Pancreas (tissue), 10 donors: Measurements from ENCODE around the gene SLC43A3. TPM values are rescaled to one million over a fixed set of nuclear protein-coding genes. Genes with fewer than 3 reads are reported as not detected.

ENCODE experiments used
- ATAC-seq, 4 donors: fragments of 200-7000 bp; cut with Tn5 transposase; one replicate each; pipeline versions ENCODE4 v1.8.0 to v1.9.1; 2020; ENCODE audit warnings: mild to moderate bottlenecking in 4 of 4, moderate library complexity in 4 of 4
- DNase-seq, 6 donors: peaks; one replicate each; pipeline ENCODE4 v3.0.0-alpha.2; 2020
- FAIRE-seq: peaks from 2 replicates; lab custom pipeline; 2012; peaks lifted over from hg19 to GRCh38; lab: Jason Lieb, UNC
- H3K27ac ChIP-seq, 4 donors: fragments of 200-600 bp; sonication (generic); 1 replicate in 3 of 4; 2 replicates in 1 of 4; pipeline versions ENCODE4 v1.5.0 to v1.8.0; 2020
- H3K27me3 ChIP-seq, 4 donors: fragments of 200-600 bp; one replicate each; pipeline ENCODE4 v1.8.0; 2021
- H3K36me3 ChIP-seq, 3 donors: fragments of 200-600 bp; sonication (generic) in 1 of 3; one replicate each; pipeline versions ENCODE4 v1.5.0 to v1.8.0; 2020 to 2021
- H3K4me1 ChIP-seq, 3 donors: fragments of 200-600 bp; one replicate each; pipeline ENCODE4 v1.8.0; 2021
- H3K4me3 ChIP-seq, 4 donors: fragments of 200-600 bp; sonication (generic) in 2 of 4; one replicate each; pipeline versions ENCODE4 v1.5.0 to v1.8.0; 2020 to 2021
- H3K9me3 ChIP-seq, 4 donors: fragments of 200-600 bp; one replicate each; pipeline ENCODE4 v1.8.0; 2021
- WGBS, 2 donors: extraction: QIAGEN DNeasy Blood & Tissue Kit; methylation state at CpG; one replicate each; pipeline ENCODE4 v1.1.7; 2013; 5-methylcytosine and 5-hydroxymethylcytosine counted together
- intact Hi-C, 3 donors: fragments of 100-400 bp; cut with DNase I; formaldehyde crosslinking; loops; one replicate each; pipeline versions ENCODE4 v1.11.1 to v1.14.2; 2022
- polyA plus RNA-seq, 2 donors: library from polyadenylated mRNA; stranded (reverse); fragments of 200-250 nt; gene quantifications; one replicate each; pipeline ENCODE4 v1.2.3, GENCODE V29; 2013
- total RNA-seq, 6 donors: library from RNA; stranded (reverse); fragmentation: NEBNext Ultra II Directional in 4 of 6; extraction: Animal tissue kit (Norgen Biotek cat#: 25700) in 4 of 6; gene quantifications; one replicate each; pipeline versions ENCODE4 v1.2.1 to v1.2.4, GENCODE V29; 2021 to 2023
- TF ChIP-seq, protein P1 (sequence below), 4 donors: fragments of 200-600 bp; sonication (generic) in 3 of 4; IDR thresholded peaks; one replicate each; pipeline versions ENCODE4 v1.5.0 to v1.8.0; 2021; ENCODE audit warnings: antibody characterized with exemption in 4 of 4
- donor health status: healthy with polysubstance abuse.
- donor health status: DM: no; HTN: no; CAD: no; lungs with moderate emphysema.
- donor health status: DM: no; HTN: no; CAD: no.
- donor health status: control.
- donor health status: control.
- donor health status: Bipolar disorder and iron deficiency.
- donor health status: DM: yes; HTN: yes; CAD: no.
- donor health status: DM: no; HTN: no; CAD: no.
- donor health status: DM: no; HTN: no; CAD: no.
- donor health status: DM: yes; HTN: yes; CAD: no.

The SLC43A3 gene
- total and polyA plus RNA-seq, 8 donors: 6.7 to 34.9 (median 13.7) TPM

GRCh38 chr11:57402188-57403002 lies 24.5 kb downstream of the SLC43A3 start:
- no peak for FAIRE-seq
- H3K4me1 ChIP-seq: peaks cover 0 to 6% (median 0%) of the 10 kb centered on the region in 3 donors
- no peak overlapping the region for H3K4me3 ChIP-seq
- TF ChIP-seq, protein P1, sequence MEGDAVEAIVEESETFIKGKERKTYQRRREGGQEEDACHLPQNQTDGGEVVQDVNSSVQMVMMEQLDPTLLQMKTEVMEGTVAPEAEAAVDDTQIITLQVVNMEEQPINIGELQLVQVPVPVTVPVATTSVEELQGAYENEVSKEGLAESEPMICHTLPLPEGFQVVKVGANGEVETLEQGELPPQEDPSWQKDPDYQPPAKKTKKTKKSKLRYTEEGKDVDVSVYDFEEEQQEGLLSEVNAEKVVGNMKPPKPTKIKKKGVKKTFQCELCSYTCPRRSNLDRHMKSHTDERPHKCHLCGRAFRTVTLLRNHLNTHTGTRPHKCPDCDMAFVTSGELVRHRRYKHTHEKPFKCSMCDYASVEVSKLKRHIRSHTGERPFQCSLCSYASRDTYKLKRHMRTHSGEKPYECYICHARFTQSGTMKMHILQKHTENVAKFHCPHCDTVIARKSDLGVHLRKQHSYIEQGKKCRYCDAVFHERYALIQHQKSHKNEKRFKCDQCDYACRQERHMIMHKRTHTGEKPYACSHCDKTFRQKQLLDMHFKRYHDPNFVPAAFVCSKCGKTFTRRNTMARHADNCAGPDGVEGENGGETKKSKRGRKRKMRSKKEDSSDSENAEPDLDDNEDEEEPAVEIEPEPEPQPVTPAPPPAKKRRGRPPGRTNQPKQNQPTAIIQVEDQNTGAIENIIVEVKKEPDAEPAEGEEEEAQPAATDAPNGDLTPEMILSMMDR (IDR thresholded peaks at IDR 0.05): no peak
- H3K27ac ChIP-seq: no peak overlapping the region
- no peaks in the 10 kb centered on the region for H3K9me3 ChIP-seq
- no peak for DNase-seq
- intact Hi-C loops: loop anchor here in 1 of 3 donors (10.0 kb wide), 1 partner anchor 58 kb away; no protein-coding TSS in a partner anchor
- 47 to 51% methylated on average over 6 of the region's 6 CpGs for WGBS, 2 donors
- no peaks in the 10 kb centered on the region for H3K36me3 ChIP-seq
- peak in 2 of 4 donors; percentile 41 to 77 for ATAC-seq
- H3K27me3 ChIP-seq: no peaks in the 10 kb centered on the region

DNA sequence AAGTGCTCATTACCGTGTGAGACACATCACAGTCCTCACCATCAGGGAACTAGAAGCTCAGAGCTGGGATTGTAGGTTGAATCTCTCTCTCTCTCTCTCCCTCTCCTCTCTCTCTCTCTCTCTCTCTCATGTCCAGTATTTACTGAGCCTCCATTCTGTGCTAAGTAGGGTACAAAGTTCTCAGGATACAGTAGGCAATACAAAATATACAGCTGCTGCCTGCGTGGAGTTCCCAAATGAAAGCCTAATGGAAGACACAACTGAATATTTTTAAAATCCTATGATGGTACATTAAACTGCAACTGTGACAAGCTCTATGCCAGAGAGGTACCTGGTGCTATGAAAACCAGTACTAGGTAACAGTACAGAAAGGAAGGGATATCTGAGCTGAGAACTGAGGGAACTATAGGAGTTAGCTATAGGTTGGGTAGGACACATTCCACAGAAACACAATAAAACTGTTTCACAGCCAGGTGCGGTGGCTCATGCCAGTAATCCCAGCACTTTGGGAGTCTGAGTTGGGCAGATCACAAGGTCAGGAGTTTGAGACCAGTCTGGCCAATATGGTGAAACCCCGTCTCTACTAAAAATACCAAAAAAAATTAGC lies 26.8 kb downstream of the SLC43A3 start:
- Histone ChIP-seq H3K27me3 (no peaks in the 10 kb centered on the region), H3K4me1 (no peaks in the 10 kb centered on the region), H3K27ac (no peak overlapping the region), H3K4me3 (no peak overlapping the region), H3K36me3 (no peaks in the 10 kb centered on the region), H3K9me3 (no peaks in the 10 kb centered on the region)
- DNase-seq (no peak), FAIRE-seq (no peak), ATAC-seq (no peak)
- TF ChIP-seq, protein P1 (IDR thresholded peaks at IDR 0.05): no peak
- 70 to 74% methylated on average over 4 of the region's 4 CpGs for WGBS, 2 donors
- intact Hi-C loops: loop anchor here in 1 of 3 donors (10.0 kb wide), 1 partner anchor 55 kb away; no protein-coding TSS in a partner anchor

DNA sequence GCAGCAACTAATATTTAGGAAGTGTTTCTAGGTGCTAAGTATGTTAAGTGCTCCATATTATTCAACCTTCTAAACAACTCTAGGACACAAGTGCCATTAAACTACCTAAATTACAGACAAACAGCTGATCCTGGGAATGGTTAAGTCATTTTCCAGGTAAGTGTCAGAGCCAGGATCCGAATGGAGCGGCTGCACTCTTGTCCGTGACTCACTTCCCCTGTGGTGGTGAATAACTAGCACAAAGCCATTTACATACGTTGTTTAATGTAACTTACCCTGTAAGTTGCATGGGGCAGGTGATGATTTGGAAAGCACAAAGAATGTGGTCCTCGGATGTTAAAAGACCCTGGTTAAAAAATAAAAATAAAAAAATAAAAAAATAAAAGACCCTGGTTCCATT lies 27.7 kb downstream of the SLC43A3 start:
- 84 to 89% methylated on average over 5 of the region's 5 CpGs for WGBS, 2 donors
- no peak for ATAC-seq
- intact Hi-C loops: no loop called here

GRCh38 chr11:57397394-57397990 lies 29.4 kb downstream of the SLC43A3 start:
- WGBS, 2 donors: 87 to 88% methylated on average over 4 of the region's 4 CpGs
- ATAC-seq (no peak), DNase-seq (no peak), FAIRE-seq (no peak)
- Histone ChIP-seq H3K36me3 (no peaks in the 10 kb centered on the region), H3K27ac (no peak overlapping the region), H3K4me1 (no peaks in the 10 kb centered on the region), H3K27me3 (no peaks in the 10 kb centered on the region), H3K4me3 (no peak overlapping the region), H3K9me3 (no peaks in the 10 kb centered on the region)
- intact Hi-C loops: no loop called here
- TF ChIP-seq, protein P1 (IDR thresholded peaks at IDR 0.05): no peak

More for the DNA sequence above, 27.7 kb downstream of the SLC43A3 start:
- no peaks in the 10 kb centered on the region for H3K27me3 ChIP-seq
- FAIRE-seq: no peak
- TF ChIP-seq, protein P1 (IDR thresholded peaks at IDR 0.05): no peak
- no peaks in the 10 kb centered on the region for H3K4me1 ChIP-seq
- no peaks in the 10 kb centered on the region for H3K9me3 ChIP-seq
- no peak overlapping the region for H3K4me3 ChIP-seq
- no peak overlapping the region for H3K27ac ChIP-seq
- no peak for DNase-seq
- no peaks in the 10 kb centered on the region for H3K36me3 ChIP-seq
